ENCODE data around the gene PYCR2. TPM values are rescaled to one million over a fixed set of nuclear protein-coding genes. Genes with fewer than 3 reads are reported as not detected.
A peak's percentile ranks its signal among the peaks of the same experiment; 100 is the strongest.

PYCR2 gene
- total RNA-seq, 4 donors from 2014 or later = 38.8 to 55.0 (median 41.0) TPM

- intact Hi-C loops (cut with DNase I) = loop anchor here (10.0 kb wide), 1 partner anchor 68 kb away; the partner anchor contains the start of gene EPHX1
- peaks cover 16 to 40% of the 10 kb centered on the region in 2 donors for H3K4me1 ChIP-seq
- WGBS, 2 donors = 14 to 28% methylated on average over 13 to 35 of the region's 63 CpGs
Observed at GRCh38 chr1:225882694-225883615, 41.1 kb downstream of the PYCR2 start.

GRCh38 chr1:225881959-225882693 lies 41.9 kb downstream of the PYCR2 start, which contains the start of gene TMEM63A:
TMEM63A (minus strand) TSS chr1:225882380; CDS start chr1:225877580, 4,800 bp downstream.
- intact Hi-C loops (cut with DNase I) = loop anchor here (10.0 kb wide), 1 partner anchor 67 kb away; the partner anchor contains the start of gene EPHX1
- Histone ChIP-seq H3K4me3 (replicated peaks in 1 of 3) (peak within 1 kb of the TSS; percentile 66 to 96 (median 70)), H3K27ac (peak within 1 kb of the TSS; percentile 75 to 92 (median 83)), H3K9me3 (no peaks in the 10 kb centered on the region), H3K36me3 (no peaks in the 10 kb centered on the region), H3K27me3 (no peaks in the 10 kb centered on the region), H3K4me1 (peaks cover 16 to 42% of the 10 kb centered on the region in 2 donors)
- TF ChIP-seq CTCF (IDR thresholded peaks at IDR 0.05) (peak in 5 of 6 experiments; percentile 19 to 60 (median 27)), POLR2A (IDR thresholded peaks at IDR 0.05) (peak; percentile 4 to 92)
- 0 to 2% methylated on average over 12 to 14 of the region's 64 CpGs for WGBS, 2 donors
- DNase-seq = peak; percentile 95

More at GRCh38 chr1:225882694-225883615, 41.1 kb downstream of the PYCR2 start:
- Histone ChIP-seq H3K27me3 (no peaks in the 10 kb centered on the region), H3K27ac (peak overlapping the region; percentile 75 to 92 (median 83)), H3K4me3 (replicated peaks in 1 of 3) (peak overlapping the region; percentile 66 to 96 (median 70)), H3K36me3 (no peaks in the 10 kb centered on the region), H3K9me3 (no peaks in the 10 kb centered on the region)
- no peak for TF ChIP-seq CTCF (IDR thresholded peaks at IDR 0.05)
- no peak for TF ChIP-seq POLR2A (IDR thresholded peaks at IDR 0.05)
- peak; percentile 59 to 62 for DNase-seq

GRCh38 chr1:225881081-225881958 lies 42.7 kb downstream of the PYCR2 start:
- TF ChIP-seq POLR2A (IDR thresholded peaks at IDR 0.05) (no peak), CTCF (IDR thresholded peaks at IDR 0.05) (no peak)
- WGBS, 2 donors = 30 to 34% methylated on average over 12 to 16 of the region's 25 CpGs
- intact Hi-C loops (cut with DNase I) = loop anchor here (10.0 kb wide), 1 partner anchor 67 kb away; the partner anchor contains the start of gene EPHX1
- H3K27me3 ChIP-seq = no peaks in the 10 kb centered on the region
- H3K4me3 ChIP-seq (replicated peaks in 1 of 3) = peak overlapping the region; percentile 66 to 96 (median 70)
- H3K36me3 ChIP-seq = peaks cover 0 to 5% of the 10 kb centered on the region in 2 donors
- H3K27ac ChIP-seq = peak overlapping the region; percentile 75 to 92 (median 83)
- H3K9me3 ChIP-seq = no peaks in the 10 kb centered on the region
- peak; percentile 59 to 62 for DNase-seq
- peaks cover 16 to 42% of the 10 kb centered on the region in 2 donors for H3K4me1 ChIP-seq

GRCh38 chr1:225880636-225881035 lies 43.4 kb downstream of the PYCR2 start:
- DNase-seq = peak in 1 of 2 donors; percentile 26
- TF ChIP-seq CTCF (IDR thresholded peaks at IDR 0.05) (no peak), POLR2A (IDR thresholded peaks at IDR 0.05) (no peak)
- intact Hi-C loops (cut with DNase I) = loop anchor here (10.0 kb wide), 1 partner anchor 66 kb away; the partner anchor contains the start of gene EPHX1
- Histone ChIP-seq H3K36me3 (peaks cover 0 to 5% of the 10 kb centered on the region in 2 donors), H3K4me1 (peaks cover 16 to 42% of the 10 kb centered on the region in 2 donors), H3K4me3 (replicated peaks in 1 of 3) (no peak overlapping the region), H3K27me3 (no peaks in the 10 kb centered on the region), H3K9me3 (no peaks in the 10 kb centered on the region), H3K27ac (peak overlapping the region in 1 of 3 donors; percentile 92)
- WGBS, 2 donors = 70 to 72% methylated on average over 5 of the region's 5 CpGs
